HEK293T (cell line): Measurements from ENCODE around the gene TYRP1.

Experiments
- CTCF ChIA-PET: fragments of 350-600 bp; formaldehyde crosslinking; extraction: SDS; loops from one replicate; lab custom pipeline; 2021; ENCODE audit warnings: antibody characterized with exemption, inconsistent platforms; lab: Yijun Ruan, JAX
- POLR2A ChIA-PET: fragments of 350-600 bp; formaldehyde crosslinking; extraction: SDS; loops from one replicate; lab custom pipeline; 2020; ENCODE audit warnings: antibody characterized with exemption, inconsistent platforms; lab: Yijun Ruan, JAX
- DNase-seq: peaks from one replicate; pipeline ENCODE4 v3.0.0; 2012; ENCODE audit warnings: mixed read lengths; ENCODE audit errors: extremely low spot score
- ARNT ChIP-seq: fragments of 450-650 bp; IDR thresholded peaks from 2 replicates; pipeline ENCODE4 v1.6.1; 2017; ENCODE audit warnings: mild to moderate bottlenecking
- BHLHE40 ChIP-seq: fragments of 450-650 bp; IDR thresholded peaks from 2 replicates; pipeline ENCODE4 v1.6.1; 2016; ENCODE audit warnings: mild to moderate bottlenecking, moderate library complexity, borderline replicate concordance
- CTBP1 ChIP-seq: fragments of 450-650 bp; IDR thresholded peaks from 2 replicates; pipeline ENCODE4 v1.6.1; 2016; ENCODE audit warnings: borderline replicate concordance
- ELF4 ChIP-seq: fragments of 450-650 bp; IDR thresholded peaks from 2 replicates; pipeline ENCODE4 v1.6.1; 2017; ENCODE audit warnings: antibody characterized with exemption
- FOXA1 ChIP-seq: fragments of 450-650 bp; IDR thresholded peaks from 2 replicates; pipeline ENCODE4 v1.6.1; 2016; ENCODE audit warnings: mild to moderate bottlenecking
- FOXK2 ChIP-seq: fragments of 450-650 bp; IDR thresholded peaks from 2 replicates; pipeline ENCODE4 v1.6.1; 2016; ENCODE audit warnings: mild to moderate bottlenecking
- FOXM1 ChIP-seq: fragments of 450-650 bp; IDR thresholded peaks from 2 replicates; pipeline ENCODE4 v1.6.1; 2017; ENCODE audit warnings: mild to moderate bottlenecking, borderline replicate concordance
- HDGF ChIP-seq: fragments of 450-650 bp; IDR thresholded peaks from 2 replicates; pipeline ENCODE4 v1.6.1; 2017; ENCODE audit warnings: antibody characterized with exemption, borderline replicate concordance
- L3MBTL2 ChIP-seq: fragments of 450-650 bp; conservative IDR thresholded peaks from 2 replicates; pipeline ENCODE4 v1.6.1; 2016; ENCODE audit warnings: mild to moderate bottlenecking
- LEF1 ChIP-seq: fragments of 450-650 bp; IDR thresholded peaks from 2 replicates; pipeline ENCODE4 v1.6.1; 2017; ENCODE audit warnings: mild to moderate bottlenecking, borderline replicate concordance
- NFRKB ChIP-seq: fragments of 450-650 bp; IDR thresholded peaks from 2 replicates; pipeline ENCODE4 v1.6.1; 2016; ENCODE audit warnings: mild to moderate bottlenecking, moderate library complexity
- SP1 ChIP-seq: fragments of 450-650 bp; IDR thresholded peaks from 2 replicates; pipeline ENCODE4 v1.6.1; 2017
- SUZ12 ChIP-seq: fragments of 450-650 bp; IDR thresholded peaks from 2 replicates; pipeline ENCODE4 v1.6.1; 2016; ENCODE audit warnings: mild to moderate bottlenecking
- TARDBP ChIP-seq: fragments of 450-650 bp; IDR thresholded peaks from 2 replicates; pipeline ENCODE4 v1.6.1; 2016
- ZNF384 ChIP-seq: fragments of 450-650 bp; IDR thresholded peaks from 2 replicates; pipeline ENCODE4 v1.6.1; 2016
- TF ChIP-seq, protein P1 (sequence below): fragments of 450-650 bp; IDR thresholded peaks from 2 replicates; pipeline ENCODE4 v1.6.1; 2016

Gene TYRP1

DNA sequence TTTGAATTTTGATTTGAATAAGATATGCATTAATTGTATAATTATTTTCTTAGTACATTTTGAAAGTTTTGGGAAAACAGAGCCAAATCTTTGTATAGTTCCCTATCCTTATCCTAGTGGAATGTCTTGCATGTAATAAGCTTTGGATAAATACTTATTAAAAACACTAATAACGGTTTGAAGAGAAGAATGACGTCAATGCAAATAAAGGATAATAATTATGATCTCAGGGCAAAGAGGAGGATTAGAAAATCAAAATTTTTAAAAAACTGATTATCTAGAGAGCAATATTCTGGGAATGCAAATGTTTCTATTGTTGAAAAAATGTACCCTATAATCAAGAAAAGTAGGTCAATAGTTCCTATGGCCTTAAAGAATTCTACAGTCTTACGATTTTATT is 22.1 kb downstream of the TYRP1 start:
- DNase-seq: no peak
- TF ChIP-seq, protein P1, sequence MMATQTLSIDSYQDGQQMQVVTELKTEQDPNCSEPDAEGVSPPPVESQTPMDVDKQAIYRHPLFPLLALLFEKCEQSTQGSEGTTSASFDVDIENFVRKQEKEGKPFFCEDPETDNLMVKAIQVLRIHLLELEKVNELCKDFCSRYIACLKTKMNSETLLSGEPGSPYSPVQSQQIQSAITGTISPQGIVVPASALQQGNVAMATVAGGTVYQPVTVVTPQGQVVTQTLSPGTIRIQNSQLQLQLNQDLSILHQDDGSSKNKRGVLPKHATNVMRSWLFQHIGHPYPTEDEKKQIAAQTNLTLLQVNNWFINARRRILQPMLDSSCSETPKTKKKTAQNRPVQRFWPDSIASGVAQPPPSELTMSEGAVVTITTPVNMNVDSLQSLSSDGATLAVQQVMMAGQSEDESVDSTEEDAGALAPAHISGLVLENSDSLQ: no peak
- TF ChIP-seq FOXA1 (no peak), NFRKB (no peak)
- ChIA-PET POLR2A (no interaction called here), CTCF (no interaction called here)

DNA sequence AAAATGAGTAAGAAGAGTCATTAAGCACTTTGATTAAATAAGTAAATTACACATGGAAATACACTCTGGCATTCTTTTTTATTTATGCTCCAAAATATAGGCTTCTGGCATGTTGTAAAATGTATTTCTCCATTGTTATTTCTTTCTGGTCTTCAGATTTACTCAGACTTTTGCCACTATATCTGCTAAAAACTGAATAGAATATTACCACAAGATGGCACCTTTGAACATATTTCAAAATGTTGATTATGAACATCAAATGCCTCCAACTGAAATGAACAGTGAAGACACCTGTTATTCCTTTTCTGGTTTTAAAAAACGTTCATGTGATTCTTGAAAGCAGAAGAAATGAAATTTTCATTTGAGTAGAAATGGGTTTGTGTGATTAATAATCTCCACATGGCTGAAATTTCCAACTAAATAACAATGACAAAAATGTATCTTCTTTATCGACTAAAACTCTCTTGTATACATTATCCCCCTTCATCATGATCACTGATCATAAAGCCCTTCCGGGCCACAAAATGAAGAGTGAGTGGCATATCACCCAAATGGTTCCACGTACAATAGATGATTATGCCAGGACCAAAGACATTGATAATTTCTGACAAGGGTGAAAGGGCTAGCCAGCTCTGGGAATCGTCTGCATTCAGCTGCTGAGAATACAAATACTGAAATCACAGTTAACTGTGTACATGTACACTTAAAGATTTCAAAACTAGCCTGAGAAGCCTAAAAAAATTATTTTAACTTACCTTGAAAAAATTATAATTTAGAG is 23.8 kb downstream of the TYRP1 start:
- ChIA-PET POLR2A (no interaction called here), CTCF (no interaction called here)
- no peak for TF ChIP-seq LEF1
- TF ChIP-seq BHLHE40: no peak
- TF ChIP-seq CTBP1: no peak
- TF ChIP-seq L3MBTL2: no peak
- no peak for TF ChIP-seq HDGF
- TF ChIP-seq, protein P1: no peak
- TF ChIP-seq SP1: no peak
- no peak for TF ChIP-seq FOXM1
- TF ChIP-seq FOXA1: no peak
- no peak for TF ChIP-seq NFRKB
- TF ChIP-seq ZNF384: no peak
- TF ChIP-seq SUZ12: no peak
- TF ChIP-seq ELF4: no peak
- no peak for TF ChIP-seq FOXK2
- TF ChIP-seq ARNT: no peak
- no peak for TF ChIP-seq TARDBP
- no peak for DNase-seq

DNA sequence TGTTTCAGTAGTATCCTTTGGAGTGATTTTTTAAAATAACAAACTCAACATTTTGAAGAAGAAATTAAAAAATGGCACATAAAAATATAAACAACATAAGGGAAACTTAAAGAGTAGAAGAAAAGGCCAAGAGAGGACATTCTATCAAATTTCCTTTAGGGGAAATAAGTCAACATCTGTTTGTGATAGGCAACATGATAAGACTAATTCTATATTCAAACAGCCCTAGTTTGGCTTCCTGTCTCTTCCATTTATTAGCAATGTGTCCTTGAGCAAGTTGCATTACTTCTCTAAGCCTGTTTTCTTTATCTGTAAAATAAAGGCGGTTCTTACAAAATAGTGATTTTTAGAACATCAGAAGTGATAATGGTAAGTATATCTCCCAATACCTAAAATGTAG is 24.7 kb downstream of the TYRP1 start:
- TF ChIP-seq L3MBTL2 (no peak), TARDBP (no peak), FOXA1 (no peak), CTBP1 (no peak), BHLHE40 (no peak)
- TF ChIP-seq, protein P1: no peak
- ChIA-PET CTCF (no interaction called here), POLR2A (no interaction called here)
- no peak for DNase-seq

DNA sequence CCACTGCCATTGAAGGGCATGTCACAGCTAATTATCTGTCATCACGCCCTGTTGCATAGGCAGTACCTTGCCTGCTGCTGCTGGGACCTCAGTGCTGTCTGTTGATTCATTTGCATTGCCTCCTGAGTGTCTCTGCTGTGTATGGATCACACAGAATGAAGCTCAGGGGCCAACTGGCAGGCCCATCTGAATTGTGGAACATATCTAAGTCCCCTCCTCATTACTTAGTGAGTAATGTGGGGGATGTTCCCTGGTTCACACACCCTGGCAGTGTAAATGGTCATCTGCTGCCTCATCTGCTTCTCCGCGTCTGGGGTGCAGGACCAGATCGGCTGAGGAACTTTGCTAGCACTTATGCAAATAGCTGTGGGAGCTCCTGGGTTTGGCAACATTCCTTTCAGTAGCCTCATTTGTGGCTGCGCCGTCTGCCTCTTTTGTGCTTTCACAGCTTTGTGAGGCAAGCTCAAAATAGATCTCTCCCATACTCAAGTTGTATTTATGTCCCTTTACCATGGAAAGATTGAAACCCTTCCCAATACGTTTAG is 25.4 kb downstream of the TYRP1 start:
- ChIA-PET CTCF (interaction anchor here (1.0 kb wide), 1 partner anchor 14 kb away, joined by 3 read pairs; no protein-coding TSS in a partner anchor), POLR2A (no interaction called here)
- TF ChIP-seq L3MBTL2 (no peak), SUZ12 (no peak), TARDBP (no peak), HDGF (no peak), ARNT (no peak)
- TF ChIP-seq, protein P1: no peak
- no peak for DNase-seq

DNA sequence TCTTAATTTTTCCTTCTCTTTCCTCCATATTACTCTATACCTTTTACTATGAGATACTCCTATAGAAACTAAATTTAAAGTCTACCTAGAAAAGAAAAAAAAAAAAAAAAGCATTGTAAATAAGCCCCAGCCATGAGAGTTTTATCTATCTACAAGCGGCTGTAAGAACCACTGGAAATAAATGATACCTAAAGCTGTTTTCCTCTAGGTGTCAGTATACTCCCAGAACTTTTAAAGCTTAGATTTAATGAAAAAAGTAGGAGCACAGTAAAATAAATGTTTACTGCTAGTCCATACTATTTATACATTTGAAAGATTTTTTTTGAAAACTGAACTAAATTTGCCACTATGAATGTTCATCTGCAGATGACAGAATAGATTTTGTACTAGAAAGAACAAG is 26.2 kb downstream of the TYRP1 start:
- POLR2A ChIA-PET: interaction anchor here (0.6 to 1.2 kb wide), 2 partner anchors 56 to 99 kb away, joined by 3 to 4 read pairs; no protein-coding TSS in a partner anchor
- TF ChIP-seq L3MBTL2: no peak
- no peak for TF ChIP-seq CTBP1
- TF ChIP-seq ZNF384: no peak
- TF ChIP-seq NFRKB: no peak
- no peak for TF ChIP-seq LEF1
- no peak for TF ChIP-seq HDGF
- no peak for TF ChIP-seq SUZ12
- no peak for DNase-seq
- CTCF ChIA-PET: interaction anchor here (1.0 to 1.1 kb wide), 3 partner anchors 15 to 370 kb away, joined by 3 to 8 read pairs (median 3); no protein-coding TSS in a partner anchor

DNA sequence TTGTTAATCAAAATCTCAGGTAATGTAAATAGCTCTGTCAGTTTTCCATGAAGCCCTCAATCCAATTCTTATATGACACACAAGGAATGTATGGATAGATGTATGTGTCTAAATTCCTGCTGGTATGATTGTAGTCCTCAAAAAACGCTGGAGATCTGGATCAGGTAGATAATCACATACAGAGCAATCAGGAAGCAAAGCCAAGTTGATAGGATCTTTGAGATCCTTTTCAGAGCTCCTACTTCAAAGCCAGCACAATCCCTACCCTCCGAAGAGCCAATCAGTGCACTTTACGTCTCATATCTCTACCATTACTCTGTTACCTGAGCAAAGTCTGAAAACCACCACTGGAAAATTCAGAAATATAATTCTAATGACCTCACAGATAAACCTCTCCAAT is 27.4 kb downstream of the TYRP1 start:
- DNase-seq: no peak
- POLR2A ChIA-PET: interaction anchor here (1.2 kb wide), 1 partner anchor 55 kb away, joined by 4 read pairs; no protein-coding TSS in a partner anchor
- CTCF ChIA-PET: no interaction called here
- TF ChIP-seq NFRKB (no peak), CTBP1 (no peak), BHLHE40 (no peak), LEF1 (no peak)
